Measurements from ENCODE around the gene VRK2.
"Not testable (repeated sequence)": the region's sequence is repeated elsewhere in the genome, so short reads cannot be mapped to it uniquely, and the experiment has no call there.

- TF ChIP-seq CTCF (conservative IDR thresholded peaks at IDR 0.05 in 1 of 2, IDR thresholded peaks at IDR 0.05 in 1 of 2; ENCODE audit: extremely low read depth in 1 of 2, insufficient read depth in 1 of 2, low read depth in 1 of 2, low read length in 2 of 2); EZH2 (IDR thresholded peaks at IDR 0.05; ENCODE audit: borderline replicate concordance, low read length): not testable (repeated sequence)
Observed at GRCh38 chr2:58170334-58170933, 123.8 kb downstream of the VRK2 start.
